RKO (cell line): ENCODE measurements around the gene RPL22.

Source experiments
- DNase-seq: peaks from one replicate; pipeline ENCODE4 v3.0.0-alpha.2; 2016; ENCODE audit warnings: low spot score

The RPL22 gene

GRCh38 chr1:6152181-6152580 is 47.2 kb downstream of the RPL22 start:
- no peak for DNase-seq

DNA sequence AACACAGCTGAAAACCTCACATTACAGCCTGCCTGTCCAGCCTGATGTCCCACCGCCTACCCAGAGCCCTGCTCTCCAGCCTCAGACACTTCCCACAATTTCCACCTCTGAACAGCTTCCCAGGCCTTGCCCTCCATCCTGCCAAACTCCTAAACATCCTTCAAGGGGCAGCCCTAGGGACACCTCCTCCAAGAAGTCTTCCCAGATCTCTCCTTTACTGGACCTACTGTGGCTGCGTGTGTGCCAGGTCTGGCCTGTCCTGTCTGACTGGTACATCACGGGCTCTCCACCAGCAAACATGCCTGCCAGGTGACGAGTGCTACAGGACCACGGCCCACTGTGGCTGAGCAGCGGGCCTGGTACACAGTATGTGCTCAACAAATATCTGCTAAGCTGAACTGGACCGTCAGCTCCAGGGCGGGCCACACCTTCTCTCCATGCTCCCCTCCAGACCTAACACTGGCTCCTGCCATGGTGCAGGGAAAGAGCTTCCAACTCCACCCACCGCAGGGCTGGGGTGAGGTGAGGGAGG is 48.0 kb downstream of the RPL22 start:
- no peak for DNase-seq

GRCh38 chr1:6150006-6150938 is 49.1 kb downstream of the RPL22 start:
- no peak for DNase-seq

DNA sequence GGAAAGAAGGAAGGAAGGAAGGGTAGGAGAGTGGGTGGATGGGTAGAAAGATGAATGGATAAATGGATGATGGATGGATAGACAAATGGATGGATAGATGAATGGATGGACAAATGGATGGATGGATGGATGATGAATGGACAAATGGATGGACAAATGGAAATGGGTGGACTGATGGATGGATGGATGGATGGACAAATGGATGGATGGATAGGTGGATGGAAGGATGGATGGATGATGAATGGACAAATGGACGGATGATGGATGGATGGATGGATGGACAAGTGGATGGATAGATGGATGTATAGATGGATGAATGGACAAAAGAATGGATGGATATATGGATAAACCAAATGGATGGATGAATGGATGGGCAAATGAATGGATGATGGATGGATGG is 49.8 kb downstream of the RPL22 start:
- DNase-seq, result no peak

- no peak for DNase-seq
These were observed 50.7 kb downstream of the RPL22 start for GRCh38 chr1:6148497-6149241.

DNA sequence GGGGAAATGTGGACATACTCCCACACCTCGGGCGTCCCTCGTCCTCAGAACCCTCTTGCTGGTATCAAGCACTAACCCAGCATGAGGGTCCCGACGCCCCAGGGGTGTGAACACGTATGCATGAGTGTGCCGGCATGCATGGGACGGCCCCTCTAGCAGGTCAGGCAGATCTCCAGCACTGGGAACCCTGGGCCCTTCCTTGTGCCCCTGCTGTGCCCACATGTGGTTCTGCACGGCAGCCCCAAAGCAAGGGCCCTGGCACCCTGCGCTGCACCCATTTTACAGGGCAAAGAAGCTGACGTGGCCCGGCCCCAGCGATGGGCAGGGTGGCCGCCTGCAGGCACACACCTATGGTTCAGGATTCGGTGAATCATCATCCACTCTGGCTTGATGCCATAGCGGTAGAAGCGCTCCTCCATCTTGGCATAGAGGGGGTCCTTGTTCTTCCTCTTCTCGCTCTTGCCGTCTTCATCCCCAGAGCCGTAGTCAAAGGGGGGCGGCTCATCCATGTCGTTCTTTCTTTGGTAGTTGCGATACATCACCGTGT is 53.5 kb downstream of the RPL22 start:
- DNase-seq, result no peak

- no peak for DNase-seq
These were observed 54.0 kb downstream of the RPL22 start for GRCh38 chr1:6145396-6145750.

- DNase-seq, result no peak
These were observed 54.6 kb downstream of the RPL22 start for GRCh38 chr1:6144647-6145395.

- DNase-seq, result no peak
These were observed 55.2 kb downstream of the RPL22 start for GRCh38 chr1:6144175-6144574.

DNA sequence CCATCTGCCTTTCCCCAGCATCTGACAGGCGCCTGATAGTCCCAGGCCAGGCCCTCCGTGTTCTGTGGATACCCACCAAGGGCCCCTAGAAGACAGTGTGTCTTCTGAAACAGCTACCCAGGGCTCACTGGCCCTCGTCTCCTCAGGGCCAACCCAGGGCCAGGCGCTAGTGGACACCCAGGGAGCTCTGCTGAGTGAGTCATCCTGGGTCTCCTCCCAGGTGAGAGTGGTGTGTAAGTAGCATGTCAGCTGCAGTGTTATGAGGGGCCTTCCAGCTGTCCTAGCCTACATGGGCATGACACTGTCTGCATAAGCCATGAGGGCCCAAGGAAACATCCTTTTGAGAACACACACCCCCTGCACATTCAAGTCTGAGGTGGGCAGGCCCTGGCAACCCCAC is 56.0 kb downstream of the RPL22 start:
- no peak for DNase-seq

GRCh38 chr1:6142734-6143133 is 56.7 kb downstream of the RPL22 start:
- no peak for DNase-seq

DNA sequence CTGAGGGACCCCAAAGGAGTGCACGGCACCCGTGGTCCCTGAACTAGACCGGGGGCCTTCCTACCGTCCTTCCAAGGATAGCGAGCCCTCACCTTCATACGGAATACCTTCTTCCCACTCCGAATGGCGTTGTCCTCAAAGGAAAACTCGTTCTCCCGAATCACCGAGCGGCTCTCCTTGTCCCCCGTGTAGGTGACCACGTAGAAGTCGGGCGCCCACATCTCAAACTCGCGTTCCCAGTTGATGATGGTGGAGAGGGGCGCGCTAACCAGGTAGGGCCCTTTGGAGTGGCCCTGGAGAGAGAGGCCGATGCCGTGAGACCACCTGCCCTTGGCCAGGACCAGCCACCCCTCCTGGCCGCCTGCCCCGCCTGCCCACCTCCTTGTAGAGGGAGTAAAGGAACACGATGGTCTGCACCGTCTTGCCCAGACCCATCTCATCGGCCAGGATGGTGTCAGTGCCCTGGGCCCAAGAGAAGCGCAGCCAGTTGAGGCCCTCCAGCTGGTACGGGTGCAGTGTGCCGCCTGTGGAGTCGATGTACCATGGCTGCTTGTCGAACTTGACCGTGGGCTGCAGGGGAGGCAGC is 57.3 kb downstream of the RPL22 start:
- DNase-seq, result no peak

DNA sequence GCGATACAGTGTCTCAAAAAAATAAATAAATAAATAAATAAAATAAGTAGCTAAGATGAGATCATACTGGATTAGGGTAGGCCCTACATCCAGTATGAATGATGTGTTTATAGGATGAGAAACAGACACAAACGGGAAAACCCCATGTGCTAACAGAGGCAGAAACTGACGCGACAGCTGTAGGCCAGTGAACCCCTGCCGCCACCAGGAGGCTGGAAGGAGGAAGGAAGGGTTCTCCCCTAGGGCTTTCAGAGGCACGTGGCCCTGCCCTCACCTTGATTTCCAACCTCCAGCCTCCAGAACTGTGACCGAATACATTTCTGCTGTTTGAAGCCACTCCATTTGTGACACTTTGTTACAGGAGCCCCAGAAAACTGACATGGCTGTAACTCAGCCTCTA is 57.8 kb downstream of the RPL22 start:
- DNase-seq, result peak; percentile 27

- DNase-seq, result no peak
These were observed 59.0 kb downstream of the RPL22 start for GRCh38 chr1:6140413-6140812.

DNA sequence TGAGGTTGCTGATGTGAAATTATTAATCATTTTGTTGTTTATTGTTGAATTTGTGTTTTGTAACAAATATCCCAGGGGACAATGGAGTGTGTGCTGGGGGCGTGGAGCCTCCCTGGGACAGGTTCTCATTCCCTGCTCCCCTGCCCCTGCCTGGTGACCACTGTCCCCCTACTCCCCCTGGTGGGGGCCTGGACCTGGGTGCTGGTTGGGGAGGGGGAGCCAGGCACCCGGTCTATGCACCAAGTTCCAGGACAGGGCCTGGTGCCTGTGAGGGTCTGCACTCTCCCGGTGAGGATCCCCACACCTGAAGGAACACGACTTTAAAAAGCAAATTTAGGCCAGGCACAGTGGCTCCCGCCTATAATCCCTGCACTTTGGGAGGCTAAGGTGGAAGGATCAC is 61.6 kb downstream of the RPL22 start:
- DNase-seq, result no peak

GRCh38 chr1:6136516-6137220 is 62.7 kb downstream of the RPL22 start:
- no peak for DNase-seq
